Measurements from ENCODE around the gene ZNF668. TPM values are rescaled to one million over a fixed set of nuclear protein-coding genes. Genes with fewer than 3 reads are reported as not detected.
"Not testable (repeated sequence)": the region's sequence is repeated elsewhere in the genome, so short reads cannot be mapped to it uniquely, and the experiment has no call there.

ZNF668 gene
- total and polyA plus RNA-seq, 4 donors = 4.0 to 13.2 (median 10.7) TPM

- Histone ChIP-seq H3K27ac (ENCODE audit: low read depth in 1 of 2, low read length in 1 of 2) (no peak overlapping the region), H3K4me1 (ENCODE audit: control insufficient read depth in 5 of 5, insufficient read depth in 5 of 5, low read length in 5 of 5) (no peaks in the 10 kb centered on the region), H3K4me3 (no peak overlapping the region), H3K36me3 (ENCODE audit: control insufficient read depth in 4 of 4, insufficient read depth in 4 of 4, low read length in 4 of 4) (no peaks in the 10 kb centered on the region), H3K9me3 (ENCODE audit: control insufficient read depth in 4 of 4, insufficient read depth in 3 of 4, low read length in 3 of 4) (no peaks in the 10 kb centered on the region), H3K9ac (ENCODE audit: insufficient read depth in 1 of 2, low read length in 2 of 2) (no peak overlapping the region), H3K27me3 (ENCODE audit: control insufficient read depth in 3 of 3, insufficient read depth in 3 of 3, low read length in 2 of 3) (no peaks in the 10 kb centered on the region)
- TF ChIP-seq, protein P1, sequence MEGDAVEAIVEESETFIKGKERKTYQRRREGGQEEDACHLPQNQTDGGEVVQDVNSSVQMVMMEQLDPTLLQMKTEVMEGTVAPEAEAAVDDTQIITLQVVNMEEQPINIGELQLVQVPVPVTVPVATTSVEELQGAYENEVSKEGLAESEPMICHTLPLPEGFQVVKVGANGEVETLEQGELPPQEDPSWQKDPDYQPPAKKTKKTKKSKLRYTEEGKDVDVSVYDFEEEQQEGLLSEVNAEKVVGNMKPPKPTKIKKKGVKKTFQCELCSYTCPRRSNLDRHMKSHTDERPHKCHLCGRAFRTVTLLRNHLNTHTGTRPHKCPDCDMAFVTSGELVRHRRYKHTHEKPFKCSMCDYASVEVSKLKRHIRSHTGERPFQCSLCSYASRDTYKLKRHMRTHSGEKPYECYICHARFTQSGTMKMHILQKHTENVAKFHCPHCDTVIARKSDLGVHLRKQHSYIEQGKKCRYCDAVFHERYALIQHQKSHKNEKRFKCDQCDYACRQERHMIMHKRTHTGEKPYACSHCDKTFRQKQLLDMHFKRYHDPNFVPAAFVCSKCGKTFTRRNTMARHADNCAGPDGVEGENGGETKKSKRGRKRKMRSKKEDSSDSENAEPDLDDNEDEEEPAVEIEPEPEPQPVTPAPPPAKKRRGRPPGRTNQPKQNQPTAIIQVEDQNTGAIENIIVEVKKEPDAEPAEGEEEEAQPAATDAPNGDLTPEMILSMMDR (IDR thresholded peaks at IDR 0.05; ENCODE audit: control extremely low read depth, extremely low read depth) = no peak
- no peak for DNase-seq
- WGBS, 2 donors = 87 to 88% methylated on average over 12 of the region's 12 CpGs
- ATAC-seq (ENCODE audit: insufficient read depth, low FRiP score) = no peak
These were observed 51.3 kb downstream of the ZNF668 start for GRCh38 chr16:31022544-31023251.

GRCh38 chr16:31020536-31020935, 53.5 kb downstream of the ZNF668 start:
- WGBS, 2 donors = 86 to 91% methylated on average over 3 of the region's 3 CpGs
- no peaks in the 10 kb centered on the region for H3K27me3 ChIP-seq (ENCODE audit: control insufficient read depth in 3 of 3, insufficient read depth in 3 of 3, low read length in 2 of 3)
- no peak overlapping the region for H3K27ac ChIP-seq (ENCODE audit: low read depth in 1 of 2, low read length in 1 of 2)
- no peaks in the 10 kb centered on the region for H3K4me1 ChIP-seq (ENCODE audit: control insufficient read depth in 5 of 5, insufficient read depth in 5 of 5, low read length in 5 of 5)
- ATAC-seq (ENCODE audit: insufficient read depth, low FRiP score) (no peak), DNase-seq (no peak)
- no peaks in the 10 kb centered on the region for H3K9me3 ChIP-seq (ENCODE audit: control insufficient read depth in 4 of 4, insufficient read depth in 3 of 4, low read length in 3 of 4)
- no peak overlapping the region for H3K9ac ChIP-seq (ENCODE audit: insufficient read depth in 1 of 2, low read length in 2 of 2)
- no peak overlapping the region for H3K4me3 ChIP-seq
- H3K36me3 ChIP-seq (ENCODE audit: control insufficient read depth in 4 of 4, insufficient read depth in 4 of 4, low read length in 4 of 4) = no peaks in the 10 kb centered on the region
- TF ChIP-seq, protein P1 (IDR thresholded peaks at IDR 0.05; ENCODE audit: control extremely low read depth, extremely low read depth) = no peak

DNA sequence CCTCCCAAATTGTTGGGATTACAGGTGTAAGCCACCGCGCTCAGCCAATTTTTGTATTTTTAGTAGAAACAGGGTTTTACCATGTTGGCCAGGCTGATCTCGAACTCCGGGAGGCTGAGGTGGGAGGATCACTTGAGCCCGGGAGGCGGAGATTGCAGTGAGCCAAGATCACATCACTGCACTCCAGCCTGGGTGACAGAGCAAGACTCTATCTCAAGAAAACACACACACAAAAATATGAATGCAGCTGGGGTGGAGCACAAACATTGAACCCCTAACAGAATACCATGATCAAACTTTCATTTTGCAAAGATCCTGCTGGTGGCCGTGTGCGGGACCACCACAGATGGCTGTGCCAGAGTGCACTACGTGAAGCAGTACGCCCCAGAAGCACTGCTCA, 56.3 kb downstream of the ZNF668 start:
- WGBS, 2 donors = 91 to 95% methylated on average over 10 of the region's 10 CpGs
- H3K4me3 ChIP-seq; DNase-seq; H3K9me3 ChIP-seq (ENCODE audit: control insufficient read depth in 4 of 4, insufficient read depth in 3 of 4, low read length in 3 of 4); ATAC-seq (ENCODE audit: insufficient read depth, low FRiP score); H3K4me1 ChIP-seq (ENCODE audit: control insufficient read depth in 5 of 5, insufficient read depth in 5 of 5, low read length in 5 of 5); H3K36me3 ChIP-seq (ENCODE audit: control insufficient read depth in 4 of 4, insufficient read depth in 4 of 4, low read length in 4 of 4); H3K27me3 ChIP-seq (ENCODE audit: control insufficient read depth in 3 of 3, insufficient read depth in 3 of 3, low read length in 2 of 3); H3K9ac ChIP-seq (ENCODE audit: insufficient read depth in 1 of 2, low read length in 2 of 2); H3K27ac ChIP-seq (ENCODE audit: low read depth in 1 of 2, low read length in 1 of 2): not testable (repeated sequence)

- TF ChIP-seq, protein P1 (IDR thresholded peaks at IDR 0.05; ENCODE audit: control extremely low read depth, extremely low read depth) = no peak
- H3K27me3 ChIP-seq (ENCODE audit: control insufficient read depth in 3 of 3, insufficient read depth in 3 of 3, low read length in 2 of 3) = peaks cover 0 to 12% (median 10%) of the 10 kb centered on the region in 3 donors
- H3K4me3 ChIP-seq = no peak overlapping the region
- H3K4me1 ChIP-seq (ENCODE audit: control insufficient read depth in 5 of 5, insufficient read depth in 5 of 5, low read length in 5 of 5) = no peaks in the 10 kb centered on the region
- 66 to 74% methylated on average over 6 of the region's 6 CpGs for WGBS, 2 donors
- H3K9ac ChIP-seq (ENCODE audit: insufficient read depth in 1 of 2, low read length in 2 of 2) = no peak overlapping the region
- peaks cover 0 to under 1% (median 0%) of the 10 kb centered on the region in 4 donors for H3K9me3 ChIP-seq (ENCODE audit: control insufficient read depth in 4 of 4, insufficient read depth in 3 of 4, low read length in 3 of 4)
- H3K36me3 ChIP-seq (ENCODE audit: control insufficient read depth in 4 of 4, insufficient read depth in 4 of 4, low read length in 4 of 4) = no peaks in the 10 kb centered on the region
- DNase-seq (no peak), ATAC-seq (ENCODE audit: insufficient read depth, low FRiP score) (no peak)
- H3K27ac ChIP-seq (ENCODE audit: low read depth in 1 of 2, low read length in 1 of 2) = no peak overlapping the region
These were observed 58.0 kb downstream of the ZNF668 start for GRCh38 chr16:31016018-31016417.

DNA sequence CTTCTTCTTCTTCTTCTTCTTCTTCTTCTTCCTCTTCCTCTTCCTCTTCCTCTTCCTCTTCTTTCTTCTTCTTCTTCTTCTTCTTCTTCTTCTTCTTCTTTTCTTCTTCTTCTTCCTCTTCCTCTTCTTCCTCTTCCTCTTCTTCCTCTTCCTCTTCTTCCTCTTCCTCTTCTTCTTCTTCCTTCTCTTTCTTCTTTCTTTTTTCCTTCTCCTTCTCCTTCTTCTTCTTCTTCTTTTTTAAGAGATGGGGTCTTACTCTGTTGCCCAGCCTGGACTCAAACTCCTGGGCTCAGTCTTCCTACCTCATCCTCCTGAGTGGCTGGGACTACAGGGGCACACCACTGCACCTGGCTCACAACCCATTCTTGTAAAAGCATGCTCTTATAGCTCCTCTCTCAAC, 60.7 kb downstream of the ZNF668 start:
- ATAC-seq (ENCODE audit: insufficient read depth, low FRiP score); H3K27ac ChIP-seq (ENCODE audit: low read depth in 1 of 2, low read length in 1 of 2); H3K36me3 ChIP-seq (ENCODE audit: control insufficient read depth in 4 of 4, insufficient read depth in 4 of 4, low read length in 4 of 4); H3K9ac ChIP-seq (ENCODE audit: insufficient read depth in 1 of 2, low read length in 2 of 2); H3K4me3 ChIP-seq; H3K9me3 ChIP-seq (ENCODE audit: control insufficient read depth in 4 of 4, insufficient read depth in 3 of 4, low read length in 3 of 4); H3K4me1 ChIP-seq (ENCODE audit: control insufficient read depth in 5 of 5, insufficient read depth in 5 of 5, low read length in 5 of 5); DNase-seq: not testable (repeated sequence)
- peaks cover 0 to 28% (median 12%) of the 10 kb centered on the region in 3 donors for H3K27me3 ChIP-seq (ENCODE audit: control insufficient read depth in 3 of 3, insufficient read depth in 3 of 3, low read length in 2 of 3)

GRCh38 chr16:31011815-31012214, 62.2 kb downstream of the ZNF668 start:
- not testable (repeated sequence) for H3K4me3 ChIP-seq; ATAC-seq (ENCODE audit: insufficient read depth, low FRiP score); DNase-seq; H3K9me3 ChIP-seq (ENCODE audit: control insufficient read depth in 4 of 4, insufficient read depth in 3 of 4, low read length in 3 of 4); H3K4me1 ChIP-seq (ENCODE audit: control insufficient read depth in 5 of 5, insufficient read depth in 5 of 5, low read length in 5 of 5); H3K36me3 ChIP-seq (ENCODE audit: control insufficient read depth in 4 of 4, insufficient read depth in 4 of 4, low read length in 4 of 4); H3K9ac ChIP-seq (ENCODE audit: insufficient read depth in 1 of 2, low read length in 2 of 2); H3K27ac ChIP-seq (ENCODE audit: low read depth in 1 of 2, low read length in 1 of 2)
- 80 to 86% methylated on average over 7 of the region's 7 CpGs for WGBS, 2 donors
- peaks cover 0 to 31% (median 16%) of the 10 kb centered on the region in 3 donors for H3K27me3 ChIP-seq (ENCODE audit: control insufficient read depth in 3 of 3, insufficient read depth in 3 of 3, low read length in 2 of 3)
